Measurements from ENCODE around the gene TSPAN9.

DNA sequence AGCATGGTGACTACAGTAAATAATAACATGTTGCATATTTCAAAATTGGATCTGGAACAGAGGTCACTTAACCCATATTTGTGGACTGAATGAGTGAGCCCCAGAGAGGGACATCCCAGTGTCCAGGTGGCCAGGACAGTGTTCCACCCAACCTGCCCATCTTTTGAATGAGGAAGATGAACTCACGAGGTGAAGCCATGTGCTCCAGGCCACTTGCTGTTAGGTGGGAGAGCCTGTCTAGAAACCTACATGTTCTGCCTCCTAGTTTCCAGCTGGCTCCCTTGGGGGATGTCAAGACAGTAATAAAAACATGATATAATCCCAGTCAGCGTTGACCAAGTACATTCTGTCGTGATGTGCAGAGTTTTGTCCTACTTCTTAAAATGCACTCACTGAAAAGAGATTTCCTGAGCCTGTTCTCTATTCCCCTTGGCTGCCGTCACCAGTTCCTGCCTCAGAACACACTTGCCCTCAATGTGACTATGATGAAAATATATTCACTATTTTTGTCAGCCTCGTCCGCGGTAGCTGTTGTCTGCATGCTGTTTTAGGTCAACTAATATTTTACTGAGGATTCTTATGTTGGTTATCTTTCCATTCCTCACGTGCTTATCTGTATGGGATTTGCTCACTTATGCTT is 25.7 kb downstream of the TSPAN9 start:
- TF ChIP-seq, protein P1, sequence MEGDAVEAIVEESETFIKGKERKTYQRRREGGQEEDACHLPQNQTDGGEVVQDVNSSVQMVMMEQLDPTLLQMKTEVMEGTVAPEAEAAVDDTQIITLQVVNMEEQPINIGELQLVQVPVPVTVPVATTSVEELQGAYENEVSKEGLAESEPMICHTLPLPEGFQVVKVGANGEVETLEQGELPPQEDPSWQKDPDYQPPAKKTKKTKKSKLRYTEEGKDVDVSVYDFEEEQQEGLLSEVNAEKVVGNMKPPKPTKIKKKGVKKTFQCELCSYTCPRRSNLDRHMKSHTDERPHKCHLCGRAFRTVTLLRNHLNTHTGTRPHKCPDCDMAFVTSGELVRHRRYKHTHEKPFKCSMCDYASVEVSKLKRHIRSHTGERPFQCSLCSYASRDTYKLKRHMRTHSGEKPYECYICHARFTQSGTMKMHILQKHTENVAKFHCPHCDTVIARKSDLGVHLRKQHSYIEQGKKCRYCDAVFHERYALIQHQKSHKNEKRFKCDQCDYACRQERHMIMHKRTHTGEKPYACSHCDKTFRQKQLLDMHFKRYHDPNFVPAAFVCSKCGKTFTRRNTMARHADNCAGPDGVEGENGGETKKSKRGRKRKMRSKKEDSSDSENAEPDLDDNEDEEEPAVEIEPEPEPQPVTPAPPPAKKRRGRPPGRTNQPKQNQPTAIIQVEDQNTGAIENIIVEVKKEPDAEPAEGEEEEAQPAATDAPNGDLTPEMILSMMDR (IDR thresholded peaks at IDR 0.05) = no peak
- TF ChIP-seq POLR2AphosphoS5 (IDR thresholded peaks at IDR 0.05) (no peak), POLR2A (IDR thresholded peaks at IDR 0.05; ENCODE audit: low read depth) (no peak), EP300 (IDR thresholded peaks at IDR 0.05) (no peak)
